Measurements from ENCODE around the gene DDB1.
A peak's percentile ranks its signal among the peaks of the same experiment; 100 is the strongest.

The DDB1 gene

DNA sequence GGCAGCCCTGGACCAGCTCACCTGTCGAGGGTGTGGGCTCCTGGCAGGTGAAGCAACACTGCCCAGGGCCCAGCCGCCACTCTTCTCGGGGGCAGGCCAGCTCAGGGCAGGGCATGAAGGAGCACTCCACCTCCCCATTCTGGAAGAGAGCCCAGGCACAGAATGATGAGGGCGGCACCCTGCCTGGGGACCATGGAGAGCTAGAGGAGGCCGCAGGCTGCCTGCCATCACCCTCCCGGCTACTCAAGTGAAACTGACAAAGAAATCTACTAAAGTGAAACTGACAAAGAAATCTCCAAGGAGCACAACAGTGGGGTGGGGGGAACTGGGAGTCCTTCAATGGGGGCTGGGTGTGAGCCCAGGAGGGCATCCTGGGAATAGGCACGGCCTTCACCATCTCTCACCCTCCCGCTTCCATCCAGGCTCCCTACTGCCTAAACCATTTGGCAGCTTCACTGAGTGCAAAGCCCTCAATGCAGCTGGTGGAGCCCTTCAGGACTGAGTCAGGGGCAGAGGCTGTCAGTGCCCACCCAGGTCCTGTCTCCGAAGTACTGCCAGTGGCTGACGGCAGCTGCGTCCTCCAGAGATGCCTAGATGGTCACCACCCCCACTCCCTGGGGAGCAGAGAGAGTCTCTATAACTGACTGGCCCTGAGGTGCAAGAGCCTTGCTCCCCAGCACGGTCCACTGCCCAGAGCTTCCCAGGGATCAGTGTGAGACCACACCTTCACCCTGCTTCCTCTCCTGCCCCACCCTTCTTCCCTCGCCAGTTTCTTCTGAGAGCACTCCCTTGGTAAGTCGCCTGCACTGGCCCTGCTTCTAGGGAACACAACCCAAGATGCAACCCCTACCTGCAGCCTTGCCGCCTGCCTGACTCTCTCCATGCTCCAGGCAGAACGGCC is 59.5 kb downstream of the DDB1 start:
- WGBS (ENCODE audit: extremely low coverage, insufficient coverage, insufficient read length), result no CpG with 5 or more reads among the region's 16 CpGs

DNA sequence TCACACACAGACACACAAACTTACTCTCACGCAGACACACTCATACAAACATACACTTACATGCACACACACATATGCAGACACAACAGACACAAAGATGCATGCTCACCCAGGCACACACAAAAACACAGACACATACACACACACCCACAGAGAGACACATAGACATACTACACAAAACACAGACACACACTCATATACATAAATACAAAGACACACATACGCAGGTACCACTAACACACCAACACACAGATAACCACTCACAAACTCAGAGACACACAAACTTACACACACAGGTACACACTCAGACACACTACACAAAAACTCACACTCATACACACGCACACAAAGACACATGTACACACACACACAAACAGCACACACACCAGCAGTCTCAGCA is 60.2 kb downstream of the DDB1 start:
- Histone ChIP-seq H3K79me2 (ENCODE audit: control insufficient read depth, insufficient read depth, low read length, poor library complexity) (no peaks in the 10 kb centered on the region), H3K4me1 (ENCODE audit: control insufficient read depth in 1 of 2, insufficient read depth in 2 of 2, low read length in 2 of 2) (peaks cover 4% of the 10 kb centered on the region in 2 experiments), H3K18ac (ENCODE audit: low read length) (no peak overlapping the region), H2BK12ac (ENCODE audit: low read length) (no peak overlapping the region), H3K23ac (ENCODE audit: low read length) (no peak overlapping the region), H3K4me2 (ENCODE audit: low read length) (no peak overlapping the region), H3K4me3 (ENCODE audit: low read depth, low read length) (no peak overlapping the region), H4K8ac (ENCODE audit: low read depth, low read length) (no peak overlapping the region), H2AFZ (ENCODE audit: insufficient read depth, low read length, poor library complexity) (no peak overlapping the region), H2BK120ac (ENCODE audit: insufficient read depth, low read length, poor library complexity) (no peak overlapping the region), H4K12ac (ENCODE audit: low read depth, low read length) (no peak overlapping the region), H3K27me3 (ENCODE audit: insufficient read depth, low read length) (no peaks in the 10 kb centered on the region), H3K9me3 (ENCODE audit: insufficient read depth, low read depth, low read length) (no peaks in the 10 kb centered on the region), H3K27ac (ENCODE audit: low read depth, low read length) (no peak overlapping the region), H3K4ac (ENCODE audit: low read depth, low read length) (no peak overlapping the region), H3K36me3 (ENCODE audit: control insufficient read depth in 1 of 2, insufficient read depth in 2 of 2, low read length in 2 of 2) (peaks cover 2 to 10% of the 10 kb centered on the region in 2 experiments), H3K14ac (ENCODE audit: low read length) (no peak overlapping the region), H3K79me1 (ENCODE audit: low read length) (no peaks in the 10 kb centered on the region), H2BK5ac (ENCODE audit: low read depth, low read length, poor library complexity) (no peak overlapping the region), H2AK5ac (ENCODE audit: low read length) (no peak overlapping the region), H4K91ac (ENCODE audit: low read depth, low read length) (no peak overlapping the region), H3K9ac (ENCODE audit: low read length) (no peak overlapping the region)
- DNase-seq, result no peak
- 100% methylated on average over 1 of the region's 3 CpGs for WGBS (ENCODE audit: extremely low coverage, insufficient coverage, insufficient read length)

More for the DNA sequence above, 59.5 kb downstream of the DDB1 start:
- Histone ChIP-seq H3K4me1 (ENCODE audit: control insufficient read depth in 1 of 2, insufficient read depth in 2 of 2, low read length in 2 of 2) (peaks cover 4 to 6% of the 10 kb centered on the region in 2 experiments), H4K91ac (ENCODE audit: low read depth, low read length) (no peak overlapping the region), H2BK5ac (ENCODE audit: low read depth, low read length, poor library complexity) (no peak overlapping the region), H3K4me2 (ENCODE audit: low read length) (no peak overlapping the region), H3K9me3 (ENCODE audit: insufficient read depth, low read depth, low read length) (no peaks in the 10 kb centered on the region), H4K12ac (ENCODE audit: low read depth, low read length) (no peak overlapping the region), H3K18ac (ENCODE audit: low read length) (no peak overlapping the region), H3K4me3 (ENCODE audit: low read depth, low read length) (no peak overlapping the region), H3K36me3 (ENCODE audit: control insufficient read depth in 1 of 2, insufficient read depth in 2 of 2, low read length in 2 of 2) (peaks cover 2 to 10% of the 10 kb centered on the region in 2 experiments), H3K79me1 (ENCODE audit: low read length) (no peaks in the 10 kb centered on the region), H3K79me2 (ENCODE audit: control insufficient read depth, insufficient read depth, low read length, poor library complexity) (no peaks in the 10 kb centered on the region), H3K9ac (ENCODE audit: low read length) (no peak overlapping the region), H3K27ac (ENCODE audit: low read depth, low read length) (no peak overlapping the region), H2BK12ac (ENCODE audit: low read length) (no peak overlapping the region), H3K23ac (ENCODE audit: low read length) (no peak overlapping the region), H3K4ac (ENCODE audit: low read depth, low read length) (no peak overlapping the region), H2BK120ac (ENCODE audit: insufficient read depth, low read length, poor library complexity) (no peak overlapping the region), H2AK5ac (ENCODE audit: low read length) (no peak overlapping the region), H3K14ac (ENCODE audit: low read length) (no peak overlapping the region), H2AFZ (ENCODE audit: insufficient read depth, low read length, poor library complexity) (no peak overlapping the region), H3K27me3 (ENCODE audit: insufficient read depth, low read length) (no peaks in the 10 kb centered on the region), H4K8ac (ENCODE audit: low read depth, low read length) (no peak overlapping the region)
- DNase-seq, result no peak

DNA sequence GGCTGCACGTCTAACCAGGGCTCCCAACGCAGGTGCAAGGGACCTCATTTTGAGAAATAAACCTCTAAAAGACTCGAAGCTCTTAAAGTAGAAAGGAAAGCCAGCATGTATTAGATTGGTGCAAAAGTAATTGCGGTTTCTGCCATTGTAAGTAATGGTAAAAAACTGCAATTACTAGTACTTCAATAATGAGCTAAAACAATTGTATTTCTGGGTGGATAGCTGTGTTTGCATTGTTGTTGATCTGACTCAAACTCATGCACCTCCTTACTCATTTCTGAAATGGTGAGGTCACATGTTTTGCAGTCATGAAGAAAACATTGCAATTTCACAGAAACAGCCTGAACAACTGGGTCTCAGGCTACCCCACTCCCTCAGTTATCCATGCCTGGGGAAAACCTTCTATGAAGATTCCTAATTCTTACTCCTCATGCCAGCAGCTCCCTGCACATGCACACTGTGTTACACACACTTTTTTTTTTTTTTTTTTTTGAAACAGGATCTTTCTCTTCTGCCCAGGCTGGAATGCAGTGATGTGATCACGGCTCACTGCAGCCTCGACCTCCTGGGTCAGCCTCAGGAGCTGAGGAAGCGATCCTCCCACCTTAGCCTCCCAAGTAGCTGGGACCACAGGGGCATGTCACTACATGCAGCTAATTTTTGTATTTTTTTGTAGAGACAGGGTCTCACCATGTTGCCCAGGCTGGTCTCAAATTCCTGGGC is 62.4 kb downstream of the DDB1 start:
- no peak overlapping the region for H3K4me3 ChIP-seq (ENCODE audit: low read depth, low read length)
- no peak overlapping the region for H3K18ac ChIP-seq (ENCODE audit: low read length)
- peaks cover 0 to 10% of the 10 kb centered on the region in 2 experiments for H3K36me3 ChIP-seq (ENCODE audit: control insufficient read depth in 1 of 2, insufficient read depth in 2 of 2, low read length in 2 of 2)
- no peak overlapping the region for H4K12ac ChIP-seq (ENCODE audit: low read depth, low read length)
- no peak overlapping the region for H3K4me2 ChIP-seq (ENCODE audit: low read length)
- no CpG with 5 or more reads among the region's 7 CpGs for WGBS (ENCODE audit: extremely low coverage, insufficient coverage, insufficient read length)
- H2AFZ ChIP-seq (ENCODE audit: insufficient read depth, low read length, poor library complexity), result no peak overlapping the region
- H2BK12ac ChIP-seq (ENCODE audit: low read length), result no peak overlapping the region
- H3K27ac ChIP-seq (ENCODE audit: low read depth, low read length), result no peak overlapping the region
- H3K14ac ChIP-seq (ENCODE audit: low read length), result no peak overlapping the region
- H3K4me1 ChIP-seq (ENCODE audit: control insufficient read depth in 1 of 2, insufficient read depth in 2 of 2, low read length in 2 of 2), result no peaks in the 10 kb centered on the region
- H3K27me3 ChIP-seq (ENCODE audit: insufficient read depth, low read length), result no peaks in the 10 kb centered on the region
- peak; percentile 47 to 72 for DNase-seq
- no peaks in the 10 kb centered on the region for H3K79me1 ChIP-seq (ENCODE audit: low read length)
- no peak overlapping the region for H3K9ac ChIP-seq (ENCODE audit: low read length)
- H3K79me2 ChIP-seq (ENCODE audit: control insufficient read depth, insufficient read depth, low read length, poor library complexity), result no peaks in the 10 kb centered on the region
- H3K23ac ChIP-seq (ENCODE audit: low read length), result no peak overlapping the region
- no peak overlapping the region for H2BK120ac ChIP-seq (ENCODE audit: insufficient read depth, low read length, poor library complexity)
- no peak overlapping the region for H4K8ac ChIP-seq (ENCODE audit: low read depth, low read length)
- H2AK5ac ChIP-seq (ENCODE audit: low read length), result no peak overlapping the region
- no peak overlapping the region for H2BK5ac ChIP-seq (ENCODE audit: low read depth, low read length, poor library complexity)
- no peak overlapping the region for H3K4ac ChIP-seq (ENCODE audit: low read depth, low read length)
- no peak overlapping the region for H4K91ac ChIP-seq (ENCODE audit: low read depth, low read length)
- peaks cover 2% of the 10 kb centered on the region for H3K9me3 ChIP-seq (ENCODE audit: insufficient read depth, low read depth, low read length)

DNA sequence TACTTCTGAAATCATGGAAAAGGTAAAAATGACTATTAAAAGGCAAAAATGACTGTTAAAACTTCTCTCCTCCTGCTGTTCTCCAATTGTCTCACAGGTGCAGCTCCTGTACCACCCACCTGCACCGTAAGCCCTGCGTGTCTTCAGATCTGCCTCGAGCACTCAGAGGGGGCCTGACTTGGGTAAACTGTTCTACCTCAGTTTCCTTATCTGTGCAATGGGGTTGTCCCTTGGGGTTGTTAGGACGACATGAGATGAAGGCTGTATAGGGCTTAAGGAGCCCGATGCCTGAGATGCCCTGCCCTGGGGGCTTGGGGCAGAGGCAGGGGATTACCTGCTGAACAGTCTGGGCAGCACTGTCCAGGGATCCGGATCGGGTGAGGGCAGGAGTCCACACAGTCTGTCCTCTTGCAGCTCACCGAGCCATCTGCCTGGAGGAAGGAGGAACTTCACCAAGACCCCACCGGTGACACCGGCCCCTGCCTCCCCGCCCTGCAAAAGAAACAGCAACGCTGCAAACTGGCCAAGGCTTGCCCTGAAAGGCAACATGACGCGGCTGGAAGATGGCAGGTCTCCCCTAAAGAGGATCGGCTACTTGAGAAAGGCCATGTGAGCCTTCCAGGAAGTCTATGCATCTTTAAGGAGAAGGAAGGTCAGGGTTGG is 64.2 kb downstream of the DDB1 start:
- H3K79me1 ChIP-seq (ENCODE audit: low read length), result no peaks in the 10 kb centered on the region
- H3K23ac ChIP-seq (ENCODE audit: low read length), result no peak overlapping the region
- H3K27ac ChIP-seq (ENCODE audit: low read depth, low read length), result no peak overlapping the region
- H2AK5ac ChIP-seq (ENCODE audit: low read length), result no peak overlapping the region
- H2BK5ac ChIP-seq (ENCODE audit: low read depth, low read length, poor library complexity), result no peak overlapping the region
- no peak overlapping the region for H3K18ac ChIP-seq (ENCODE audit: low read length)
- no peak overlapping the region for H4K8ac ChIP-seq (ENCODE audit: low read depth, low read length)
- H3K79me2 ChIP-seq (ENCODE audit: control insufficient read depth, insufficient read depth, low read length, poor library complexity), result no peaks in the 10 kb centered on the region
- no peak overlapping the region for H2BK12ac ChIP-seq (ENCODE audit: low read length)
- H2AFZ ChIP-seq (ENCODE audit: insufficient read depth, low read length, poor library complexity), result no peak overlapping the region
- H2BK120ac ChIP-seq (ENCODE audit: insufficient read depth, low read length, poor library complexity), result no peak overlapping the region
- no peak overlapping the region for H3K4ac ChIP-seq (ENCODE audit: low read depth, low read length)
- H3K9ac ChIP-seq (ENCODE audit: low read length), result no peak overlapping the region
- no peak overlapping the region for H3K4me2 ChIP-seq (ENCODE audit: low read length)
- no peaks in the 10 kb centered on the region for H3K27me3 ChIP-seq (ENCODE audit: insufficient read depth, low read length)
- no peak overlapping the region for H4K12ac ChIP-seq (ENCODE audit: low read depth, low read length)
- peaks cover 0 to 4% of the 10 kb centered on the region in 2 experiments for H3K36me3 ChIP-seq (ENCODE audit: control insufficient read depth in 1 of 2, insufficient read depth in 2 of 2, low read length in 2 of 2)
- no CpG with 5 or more reads among the region's 15 CpGs for WGBS (ENCODE audit: extremely low coverage, insufficient coverage, insufficient read length)
- H4K91ac ChIP-seq (ENCODE audit: low read depth, low read length), result no peak overlapping the region
- H3K9me3 ChIP-seq (ENCODE audit: insufficient read depth, low read depth, low read length), result peaks cover 2% of the 10 kb centered on the region
- H3K4me3 ChIP-seq (ENCODE audit: low read depth, low read length), result no peak overlapping the region
- no peak overlapping the region for H3K14ac ChIP-seq (ENCODE audit: low read length)
- DNase-seq, result no peak
- H3K4me1 ChIP-seq (ENCODE audit: control insufficient read depth in 1 of 2, insufficient read depth in 2 of 2, low read length in 2 of 2), result no peaks in the 10 kb centered on the region

Measured in trophoblast cell (in vitro differentiated cells and primary cell).